HG02885 (cell line): ENCODE data around the gene YIPF5.

ENCODE experiments used
- ATAC-seq: cut with Tn5 transposase; IDR thresholded peaks from one replicate; pipeline ENCODE4 v1.9.1; 2021; ENCODE audit warnings: mild to moderate bottlenecking; ENCODE audit not compliant: unreplicated experiment, poor library complexity

Gene YIPF5

GRCh38 chr5:144170276-144171024 is at the start of gene YIPF5, which contains the start of gene KCTD16:
Gene YIPF5, minus strand, starts transcription at chr5:144170659. Its CDS starts 704 bp downstream, at chr5:144169955.
Gene KCTD16, plus strand, starts transcription at chr5:144170873.
- peak; percentile 99 for ATAC-seq

GRCh38 chr5:144219869-144220268 is 49.4 kb upstream of the YIPF5 start:
- ATAC-seq = no peak

GRCh38 chr5:144210655-144211054 is 40.2 kb upstream of the YIPF5 start:
- ATAC-seq = no peak

DNA sequence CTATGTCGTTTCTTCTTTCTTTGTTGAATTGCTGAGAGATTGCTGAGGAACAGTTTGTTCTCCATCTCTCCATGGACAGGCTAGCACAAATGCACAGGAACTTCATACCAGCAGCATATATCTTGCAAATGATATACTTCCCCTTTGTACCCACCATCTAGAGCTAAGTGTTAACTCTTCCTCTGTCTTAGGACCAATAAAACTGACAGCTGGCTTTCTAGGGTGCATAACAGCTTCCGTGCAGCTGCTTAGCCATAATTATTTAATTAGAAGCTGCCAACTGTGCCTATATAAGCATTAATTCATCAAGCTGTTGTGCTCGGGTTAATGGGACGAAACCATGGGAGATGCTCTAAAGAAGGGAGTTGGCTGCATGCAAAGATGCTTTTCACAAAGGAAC is 38.9 kb upstream of the YIPF5 start:
- no peak for ATAC-seq

- no peak for ATAC-seq
Observed at GRCh38 chr5:144207875-144208444, 37.5 kb upstream of the YIPF5 start.

DNA sequence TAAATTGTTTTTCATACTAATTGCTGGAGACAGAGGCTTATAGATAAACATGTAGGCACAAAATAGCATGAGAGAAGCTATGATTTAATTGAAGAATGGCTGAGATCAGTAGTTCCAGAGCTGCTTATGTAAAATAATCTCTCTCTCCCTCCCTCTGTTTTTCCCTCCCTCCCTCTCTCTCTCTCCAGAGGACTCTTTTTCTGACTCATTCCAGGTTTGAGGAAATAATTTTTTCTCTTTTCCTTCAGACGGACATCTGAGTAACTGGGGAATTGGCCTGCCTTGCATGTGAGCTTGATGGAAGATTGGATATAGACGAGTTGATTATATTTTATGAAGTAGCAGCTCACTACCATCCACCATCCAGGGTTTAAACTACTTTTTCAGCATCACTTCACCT is 35.7 kb upstream of the YIPF5 start:
- no peak for ATAC-seq

GRCh38 chr5:144205141-144205551 is 34.7 kb upstream of the YIPF5 start:
- ATAC-seq = no peak

DNA sequence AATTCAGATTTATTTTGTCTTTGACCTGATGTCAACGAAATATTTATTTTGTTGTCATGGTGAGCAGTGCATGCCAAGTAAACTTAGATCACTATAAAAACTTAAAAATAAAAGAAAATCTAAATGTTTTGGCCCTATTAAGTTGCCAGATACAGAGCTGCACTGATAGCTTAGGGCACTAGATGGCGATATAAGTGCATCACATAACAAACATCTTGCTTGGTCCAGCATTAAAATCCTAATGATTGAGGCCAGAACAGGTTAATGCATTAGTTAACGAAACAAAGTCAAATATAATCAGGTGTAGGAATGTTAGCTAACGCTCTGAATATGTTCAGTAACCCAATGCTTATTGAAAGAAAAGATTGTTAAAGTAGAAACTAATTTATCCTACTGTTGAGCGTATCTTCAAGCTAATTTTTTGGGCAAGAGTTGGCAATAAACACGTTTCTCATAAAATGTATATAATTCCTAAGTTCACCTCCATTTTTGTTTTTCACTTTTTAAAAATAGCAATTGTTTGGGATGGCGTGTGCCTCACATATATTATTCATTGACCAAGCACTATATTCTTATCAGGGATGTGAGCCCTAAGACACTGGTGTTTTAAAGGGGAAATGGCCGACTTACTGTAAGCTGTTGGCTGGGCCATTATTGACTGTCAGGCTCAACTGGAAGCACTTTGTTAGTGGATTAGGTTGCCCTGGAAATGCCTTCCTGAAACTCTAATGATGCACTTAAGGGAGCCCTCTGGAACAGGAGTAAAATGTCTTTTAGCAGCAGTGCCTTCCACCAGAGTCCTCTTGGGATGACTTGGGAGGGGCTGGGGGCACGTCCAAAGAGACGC is 33.5 kb upstream of the YIPF5 start:
- ATAC-seq = peak; percentile 90

DNA sequence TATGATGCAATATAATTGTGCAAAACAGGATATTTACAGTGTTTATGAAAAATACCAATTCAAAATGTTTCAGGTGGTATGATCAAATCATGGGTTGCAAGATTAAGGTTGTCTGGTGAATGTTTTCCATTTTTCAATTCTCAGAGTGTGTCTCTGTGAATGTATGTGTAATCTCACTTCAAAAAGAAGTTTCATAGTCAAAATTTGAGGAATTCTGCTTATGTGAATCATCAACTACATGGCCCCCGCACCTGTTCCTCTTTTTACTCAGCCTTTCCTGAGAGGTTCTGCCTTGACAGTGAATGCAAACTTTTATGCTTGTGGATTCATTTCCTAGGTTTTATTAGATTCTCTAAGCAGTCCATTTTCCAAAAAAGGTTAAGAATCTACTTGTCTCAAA is 32.3 kb upstream of the YIPF5 start:
- ATAC-seq = no peak

GRCh38 chr5:144202072-144202471 is 31.6 kb upstream of the YIPF5 start:
- no peak for ATAC-seq

- no peak for ATAC-seq
Observed at GRCh38 chr5:144201588-144201987, 31.1 kb upstream of the YIPF5 start.

- no peak for ATAC-seq
Observed at GRCh38 chr5:144198386-144198785, 27.9 kb upstream of the YIPF5 start.

DNA sequence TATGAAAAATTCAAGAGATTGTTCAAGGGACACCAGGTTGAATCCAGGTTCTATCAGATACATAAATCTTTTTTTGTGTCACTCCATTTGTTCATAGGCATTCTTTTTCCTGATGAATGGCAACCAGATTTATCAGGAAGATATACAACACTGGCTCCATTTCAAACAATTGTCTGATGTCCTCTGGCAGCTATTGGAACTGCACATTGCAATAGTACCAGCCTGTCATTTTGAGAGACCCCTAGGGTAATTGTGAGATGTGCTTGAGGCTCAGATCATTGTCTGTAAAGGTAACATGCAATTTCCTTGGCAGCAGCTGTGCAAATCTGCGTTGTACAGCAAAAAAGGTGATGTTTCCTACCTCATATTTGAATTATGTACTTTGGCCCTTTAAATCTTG is 26.2 kb upstream of the YIPF5 start:
- no peak for ATAC-seq

- no peak for ATAC-seq
Observed at GRCh38 chr5:144195448-144195847, 25.0 kb upstream of the YIPF5 start.

GRCh38 chr5:144194144-144194543 is 23.7 kb upstream of the YIPF5 start:
- no peak for ATAC-seq

DNA sequence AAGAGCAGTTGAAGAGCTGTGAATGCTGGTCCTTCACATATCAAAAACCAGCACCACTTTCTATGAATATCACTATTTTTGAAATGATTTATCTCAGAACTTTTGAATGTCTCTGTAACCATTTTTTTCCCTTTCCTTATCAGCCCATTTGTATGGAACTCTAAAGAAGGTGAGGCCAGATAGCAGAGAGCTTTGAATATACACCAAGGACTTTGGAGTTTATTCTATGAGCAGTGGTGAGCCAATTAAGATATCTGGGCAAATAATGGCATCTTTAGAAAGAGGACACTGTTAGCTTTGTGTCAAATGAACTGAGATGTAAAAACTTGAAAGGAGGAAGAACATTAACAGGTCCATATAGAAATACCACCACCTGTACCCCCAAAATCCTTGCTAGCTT is 22.2 kb upstream of the YIPF5 start:
- no peak for ATAC-seq

GRCh38 chr5:144191998-144192397 is 21.5 kb upstream of the YIPF5 start:
- ATAC-seq = peak; percentile 83

GRCh38 chr5:144191531-144191930 is 21.1 kb upstream of the YIPF5 start:
- no peak for ATAC-seq

GRCh38 chr5:144189800-144190429 is 19.5 kb upstream of the YIPF5 start:
- peak; percentile 50 for ATAC-seq

GRCh38 chr5:144187699-144188294 is 17.3 kb upstream of the YIPF5 start:
- ATAC-seq = peak; percentile 82
